Measurements from ENCODE around the gene HPCAL1.

HPCAL1 gene

DNA sequence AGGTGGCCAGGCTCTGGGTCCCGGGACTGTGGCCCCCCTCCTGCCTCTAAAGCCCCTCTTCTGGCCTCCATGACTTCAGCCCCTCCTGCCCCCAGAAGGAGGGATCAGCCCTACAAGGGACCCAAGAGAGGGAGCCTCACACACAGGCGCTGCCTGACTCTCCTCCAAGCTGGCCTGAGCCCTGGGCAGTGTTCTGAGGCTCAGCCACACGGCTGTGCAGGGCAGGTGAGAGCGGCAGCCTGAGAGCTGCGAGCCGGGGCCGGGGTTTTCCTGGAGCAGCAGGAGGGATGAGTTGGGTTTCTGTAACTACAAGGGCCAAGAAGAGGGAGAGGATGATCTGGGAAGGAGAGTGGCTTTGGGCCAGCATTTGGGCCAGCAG is 70.1 kb downstream of the HPCAL1 start:
- no peak for DNase-seq

DNA sequence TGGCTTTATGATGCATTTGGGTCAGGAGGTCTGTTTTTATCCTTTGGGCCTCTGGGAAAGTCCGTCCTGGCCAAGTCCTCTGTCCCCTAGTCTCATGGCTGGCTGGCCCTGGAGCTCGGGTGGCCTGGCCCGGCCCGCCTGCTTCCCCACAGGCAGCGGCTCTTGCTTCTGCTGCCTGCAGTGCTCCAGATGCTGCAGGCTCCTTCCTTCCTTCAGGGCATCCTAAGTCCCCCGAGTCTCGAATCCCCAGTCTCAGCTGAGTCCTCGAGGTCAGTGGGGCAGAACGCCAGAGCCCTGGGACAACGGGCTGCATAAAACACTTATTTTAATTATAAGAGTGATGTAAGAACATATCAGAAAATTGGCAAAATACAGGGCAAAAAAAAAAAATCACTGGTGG is 71.2 kb downstream of the HPCAL1 start:
- no peak for DNase-seq

DNA sequence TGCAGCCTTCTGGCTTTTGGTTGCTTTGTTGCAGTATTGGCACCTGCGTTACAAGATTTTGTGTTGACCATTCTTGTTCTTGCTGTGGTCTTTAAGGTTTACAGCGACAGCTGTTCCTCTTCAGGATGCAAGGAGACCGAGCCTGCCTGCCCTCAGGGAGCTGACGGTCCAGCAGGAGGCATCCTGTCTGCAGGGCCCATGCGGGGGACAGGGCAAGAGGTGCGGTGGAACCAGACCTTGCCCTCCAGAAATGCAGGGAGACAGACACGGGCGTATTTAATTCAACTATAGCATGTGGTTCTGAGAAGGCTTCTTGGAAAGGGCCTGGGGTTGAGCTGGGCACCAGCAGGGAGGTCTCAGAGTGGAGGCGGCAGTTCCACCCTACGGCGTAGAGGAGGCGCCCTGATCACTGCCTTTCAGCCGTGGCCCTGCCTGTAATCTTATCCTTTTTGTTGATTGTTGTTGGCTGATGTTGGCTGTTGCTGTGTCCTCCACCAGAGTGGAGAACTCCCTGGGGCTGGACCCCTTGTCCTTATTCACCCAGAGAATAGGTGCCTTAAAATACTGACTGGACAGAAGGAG is 71.7 kb downstream of the HPCAL1 start:
- no peak for DNase-seq

DNA sequence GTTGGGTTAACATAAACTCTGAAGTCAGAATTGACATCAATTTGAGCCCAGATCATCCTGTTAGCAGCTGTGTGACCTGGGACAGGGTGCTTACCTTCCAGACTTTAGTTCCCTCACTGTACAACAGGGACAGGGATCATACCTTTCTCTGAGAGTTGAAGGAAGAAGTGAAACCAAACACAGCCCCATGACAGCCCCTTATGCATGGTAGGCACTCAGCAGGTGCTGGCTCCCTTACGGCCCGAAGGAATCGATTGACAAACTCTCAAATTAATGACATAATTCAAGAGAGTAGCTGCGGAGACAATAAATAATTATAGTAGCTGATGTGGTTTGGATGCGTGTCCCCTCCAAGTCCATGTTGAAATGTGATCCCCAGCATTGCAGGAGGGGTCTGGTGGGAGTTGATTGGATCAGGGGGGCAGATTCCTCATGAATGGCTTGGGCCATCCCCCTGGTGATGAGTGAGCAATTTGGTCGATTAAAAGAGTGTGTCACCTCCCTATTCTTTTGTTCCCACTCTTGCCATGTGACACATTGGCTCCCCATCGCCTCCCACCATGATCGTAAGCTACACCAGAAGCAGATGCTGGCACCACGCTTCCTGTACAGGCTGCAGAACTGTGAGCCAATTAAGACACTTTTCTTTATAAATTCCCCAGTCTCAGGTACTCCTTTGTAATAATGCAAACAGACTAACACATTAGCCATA is 73.0 kb downstream of the HPCAL1 start:
- no peak for DNase-seq

DNA sequence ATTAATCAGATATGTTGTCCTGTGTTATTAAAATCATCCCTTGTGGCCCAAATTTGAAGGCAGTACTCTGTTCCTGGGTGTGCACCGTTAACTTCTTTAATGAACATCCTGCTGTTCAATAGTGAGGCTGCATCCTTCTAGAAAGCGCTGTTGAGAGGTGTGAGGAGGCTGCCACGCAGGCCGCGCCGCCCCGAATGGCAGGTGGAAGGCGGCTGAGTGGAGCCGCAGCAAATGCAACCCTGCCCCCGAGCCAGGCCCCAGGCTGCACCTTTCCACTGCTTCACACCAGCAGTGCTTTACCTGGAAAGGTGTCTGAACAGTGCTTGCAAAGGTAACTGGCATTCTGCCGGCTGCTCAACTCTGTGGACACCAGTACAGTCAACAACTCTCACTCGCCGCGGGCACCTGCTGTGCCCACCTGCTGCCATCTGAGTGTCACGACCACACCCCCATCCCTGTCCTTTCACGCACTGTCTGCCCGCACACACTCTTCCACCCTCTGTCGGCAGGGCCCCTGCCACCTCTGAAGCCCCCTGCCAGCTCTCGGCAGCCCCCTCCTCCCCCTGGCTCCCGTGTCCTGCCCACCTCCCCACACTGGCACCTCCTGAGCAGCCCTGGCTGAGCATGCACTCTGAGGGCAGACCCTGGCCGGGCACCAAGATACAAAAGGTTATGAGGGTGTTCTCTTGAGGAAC is 74.5 kb downstream of the HPCAL1 start:
- no peak for DNase-seq

DNA sequence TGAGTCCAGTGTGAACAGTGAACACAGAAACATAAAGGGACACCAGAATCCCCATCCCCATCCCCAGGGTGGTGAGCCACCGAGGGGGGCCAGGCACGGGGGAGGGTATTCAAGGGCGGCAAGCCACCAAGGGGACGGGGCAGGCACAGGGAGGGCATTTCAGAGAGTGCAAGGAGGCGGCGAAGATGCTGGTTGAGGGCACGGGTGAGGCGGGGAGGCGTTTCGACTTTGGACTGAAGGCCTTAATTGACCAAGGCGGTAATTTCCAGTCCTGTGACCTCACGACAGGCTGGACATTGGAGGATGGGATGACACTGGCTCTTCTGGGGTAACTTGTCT is 75.0 kb downstream of the HPCAL1 start:
- no peak for DNase-seq

DNA sequence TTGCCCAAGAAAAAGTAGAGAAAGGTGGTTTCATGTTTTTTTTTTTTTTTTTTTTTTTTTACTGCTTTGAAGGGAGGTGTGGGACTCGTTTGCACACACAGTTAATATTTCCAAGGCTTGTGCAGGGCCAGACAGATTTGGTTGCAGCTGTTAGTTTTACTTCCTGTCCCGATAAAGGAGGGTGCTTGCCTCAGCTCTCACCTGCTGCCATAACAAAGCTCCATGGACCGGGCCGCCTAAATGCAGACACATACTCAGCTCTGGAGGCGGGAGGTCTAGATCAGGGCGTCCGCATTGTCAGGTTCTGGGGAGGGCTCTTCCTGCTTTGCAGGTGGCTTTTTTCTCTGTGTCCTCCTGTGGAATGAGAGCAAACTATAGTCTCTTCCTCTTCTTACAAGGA is 75.5 kb downstream of the HPCAL1 start:
- DNase-seq: no peak

DNA sequence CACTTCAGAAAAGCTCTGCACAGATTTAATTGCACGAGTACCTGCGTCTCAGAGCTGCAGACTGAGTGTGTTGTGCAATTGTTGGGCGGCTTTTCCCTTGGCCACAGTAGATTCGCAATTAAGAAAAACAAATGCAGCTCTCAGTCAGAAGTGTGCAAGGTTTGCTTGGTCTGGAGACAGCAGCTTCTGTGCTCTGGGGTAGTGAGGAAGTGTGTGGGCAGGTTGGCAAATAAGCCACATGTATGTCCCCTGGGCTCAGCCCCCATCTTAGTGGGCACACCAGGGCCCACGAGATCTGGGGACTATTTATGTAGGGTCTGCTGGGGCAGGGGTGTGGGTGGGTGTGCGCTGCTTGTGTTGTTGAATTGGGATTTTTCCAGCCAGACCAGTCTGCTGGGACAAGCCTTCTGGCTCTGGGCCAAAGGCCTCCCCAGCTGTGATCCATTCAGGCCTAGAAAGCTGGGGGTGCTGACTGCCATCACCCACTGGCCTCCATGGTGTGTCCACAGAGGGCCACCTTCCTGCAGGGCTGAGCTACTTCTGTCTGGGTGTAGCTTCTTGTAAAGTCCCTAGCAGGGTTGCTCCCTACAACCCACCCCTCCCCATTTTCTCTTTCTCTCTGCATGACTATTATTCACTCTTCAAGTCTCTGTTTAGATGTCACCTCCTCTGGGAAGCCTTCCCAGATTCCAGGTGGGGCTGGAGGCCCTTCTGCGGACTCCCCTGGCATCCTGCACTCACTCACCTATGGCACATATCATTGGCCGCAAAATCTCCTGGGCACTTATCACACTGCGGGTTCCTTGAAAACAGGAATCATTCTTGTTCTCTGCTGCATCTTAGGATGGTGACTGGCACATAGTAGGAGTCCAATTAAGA is 77.6 kb downstream of the HPCAL1 start:
- no peak for DNase-seq

DNA sequence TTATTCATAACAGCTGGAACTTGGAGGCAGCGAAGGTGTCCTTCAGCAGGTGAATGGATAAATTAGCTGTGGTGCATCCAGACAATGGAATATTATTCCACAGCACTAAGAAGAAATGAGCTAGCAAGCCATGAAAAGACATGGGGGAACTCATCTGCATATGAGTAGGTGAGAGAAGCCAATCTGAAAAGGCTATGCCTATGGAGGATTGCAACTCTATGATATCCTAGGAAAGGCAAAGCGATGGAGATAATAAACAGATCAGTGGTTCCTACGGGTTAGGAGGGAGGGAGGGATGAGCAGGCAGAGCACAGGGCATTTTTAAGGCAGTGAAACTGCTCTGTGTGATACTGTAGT is 79.3 kb downstream of the HPCAL1 start:
- DNase-seq: no peak

DNA sequence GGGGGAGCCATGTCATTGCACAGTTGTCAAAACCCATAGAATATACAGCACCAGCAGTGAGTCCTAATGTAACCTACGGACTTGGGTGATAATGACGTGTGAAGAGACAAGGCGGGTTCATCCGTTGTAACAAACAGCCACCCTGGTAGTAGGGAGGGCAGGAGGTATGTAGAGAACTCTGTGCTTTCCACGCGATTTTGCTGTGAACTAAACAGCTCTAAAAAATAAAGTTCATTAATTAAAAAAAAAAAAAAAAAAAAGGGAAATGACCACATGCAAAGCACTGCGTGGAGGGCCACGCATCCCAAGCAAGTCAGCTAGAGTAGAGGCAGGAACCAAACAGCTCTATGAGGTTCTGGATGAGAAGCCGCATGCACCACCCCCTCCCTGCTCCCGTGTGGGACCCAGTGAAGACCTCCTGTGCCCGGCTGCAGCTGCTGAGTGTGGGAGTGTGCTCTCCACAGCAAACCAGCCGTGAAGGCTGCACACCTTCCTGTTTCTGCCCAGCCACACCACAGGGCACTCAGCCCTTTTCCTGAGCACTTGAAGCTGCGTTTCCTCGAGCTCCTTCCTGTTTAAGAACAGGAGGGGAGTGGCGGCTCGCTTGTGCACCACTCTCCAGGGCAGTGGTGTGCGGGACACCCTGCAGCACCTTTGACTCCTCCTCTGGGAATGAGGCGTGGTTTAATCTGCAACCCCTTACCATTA is 79.8 kb downstream of the HPCAL1 start:
- DNase-seq: no peak

DNA sequence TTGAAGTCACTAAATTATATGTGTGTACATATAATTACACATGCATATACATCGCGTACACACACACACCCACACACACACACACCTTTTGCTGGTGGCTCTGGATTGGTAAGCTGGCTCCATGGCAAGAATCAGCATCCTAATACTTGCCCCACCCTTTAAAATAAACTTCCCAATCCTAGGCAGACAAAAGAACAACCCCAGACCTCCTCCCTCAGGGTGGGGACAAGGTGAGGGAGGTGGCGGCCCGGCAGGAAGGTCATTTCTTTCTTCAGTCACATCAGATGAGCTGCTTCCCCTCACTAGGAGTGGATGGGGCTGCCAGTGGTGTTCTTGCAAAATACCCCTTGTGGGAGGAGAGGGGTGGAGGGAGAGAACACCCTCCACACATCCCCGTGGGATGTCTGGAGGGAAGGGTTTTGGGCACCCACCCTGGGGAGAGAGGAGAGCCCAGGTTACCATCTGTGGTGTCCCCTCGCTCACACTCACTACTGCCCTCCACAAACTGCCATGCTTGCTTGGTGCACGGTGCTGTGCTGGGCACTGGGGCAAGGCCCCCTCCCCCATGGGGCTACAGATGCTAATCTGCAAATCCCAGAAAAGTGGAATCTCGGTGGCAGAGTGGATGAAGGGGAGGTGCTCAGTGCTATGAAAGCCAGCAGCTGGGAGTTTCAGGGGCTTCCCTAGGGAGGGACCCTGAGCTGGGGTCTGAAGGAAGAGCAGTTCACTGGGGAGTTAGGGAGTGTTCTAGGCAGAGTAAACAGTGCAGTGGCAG is 81.4 kb downstream of the HPCAL1 start:
- no peak for DNase-seq

DNA sequence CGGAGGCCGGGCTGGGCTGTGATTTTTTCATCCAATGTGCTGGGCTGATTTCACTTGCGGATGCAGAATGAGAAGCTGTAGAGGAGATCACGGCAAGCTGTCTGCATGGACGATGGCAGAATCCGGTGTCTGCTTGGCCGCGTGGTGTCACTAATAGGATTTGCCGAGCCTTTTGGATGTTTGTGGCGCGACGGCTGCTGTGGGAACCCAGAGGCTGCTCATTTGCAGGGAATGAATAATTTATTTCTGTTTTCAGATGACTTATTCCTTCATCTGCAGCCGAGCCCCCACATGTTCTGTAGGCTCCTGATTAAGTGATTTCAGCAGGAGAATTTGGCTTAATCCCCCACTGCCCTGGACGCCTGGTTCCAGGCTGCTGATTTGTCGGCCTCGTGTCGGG is 82.8 kb downstream of the HPCAL1 start:
- DNase-seq: no peak

DNA sequence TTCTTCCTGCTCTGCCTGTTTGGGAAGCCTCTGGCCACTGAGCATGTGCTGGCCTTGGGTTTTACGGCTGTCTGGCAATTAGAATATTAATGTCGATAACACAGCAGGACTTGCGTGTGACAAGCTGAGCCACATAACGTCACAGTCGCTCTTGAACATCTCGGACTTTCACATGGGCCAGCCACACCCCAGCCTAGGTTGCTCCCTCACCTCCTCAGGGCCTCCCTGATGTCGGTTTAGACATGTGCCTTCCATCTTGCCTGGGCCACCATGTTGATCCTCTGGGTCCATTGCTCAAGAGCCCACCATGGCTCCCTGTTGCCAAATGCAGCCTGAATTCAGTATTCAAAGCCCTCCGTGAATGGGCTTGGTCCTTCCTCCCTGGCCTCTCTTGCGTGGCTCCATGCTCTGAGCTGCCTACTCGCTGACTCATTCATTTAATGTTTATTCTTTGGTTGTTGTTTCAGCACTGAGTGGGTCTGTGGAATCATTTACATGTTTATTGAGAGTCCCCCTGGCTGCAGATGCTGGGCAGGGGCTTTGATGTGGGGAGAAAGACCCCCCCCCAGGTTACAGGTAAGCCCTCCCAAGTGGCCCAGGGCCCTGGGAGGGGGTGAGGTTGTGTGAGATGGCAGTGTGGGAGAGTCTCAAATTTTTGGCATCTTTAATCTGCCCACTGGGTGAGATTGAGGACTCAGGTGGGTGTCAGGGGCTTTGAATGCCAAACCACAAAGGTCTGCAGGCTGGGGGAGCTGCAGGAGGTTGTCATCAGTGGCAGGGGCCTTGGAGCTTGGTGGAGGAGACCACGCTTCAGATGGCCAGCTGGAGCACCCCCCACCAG is 83.4 kb downstream of the HPCAL1 start:
- DNase-seq: no peak

DNA sequence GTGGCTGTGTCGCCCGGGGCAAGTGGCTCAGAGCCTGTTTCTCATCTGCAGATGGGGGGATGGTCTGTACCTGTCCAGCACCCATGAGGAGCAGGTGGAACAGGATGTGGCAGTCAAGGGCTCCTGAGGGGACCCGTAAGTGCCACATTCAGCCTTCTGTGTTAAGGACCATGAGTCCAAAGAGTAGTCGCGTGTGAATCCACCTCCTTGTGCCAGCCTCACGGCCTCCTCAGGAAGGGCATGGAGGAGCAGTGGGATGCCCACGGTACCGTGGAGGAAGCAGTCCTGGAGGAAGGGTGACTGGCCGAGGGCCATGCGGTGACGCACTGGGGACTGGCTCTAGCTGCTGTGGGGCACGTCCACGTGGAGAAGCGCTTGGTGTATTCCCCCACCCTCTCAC is 84.3 kb downstream of the HPCAL1 start:
- no peak for DNase-seq

DNA sequence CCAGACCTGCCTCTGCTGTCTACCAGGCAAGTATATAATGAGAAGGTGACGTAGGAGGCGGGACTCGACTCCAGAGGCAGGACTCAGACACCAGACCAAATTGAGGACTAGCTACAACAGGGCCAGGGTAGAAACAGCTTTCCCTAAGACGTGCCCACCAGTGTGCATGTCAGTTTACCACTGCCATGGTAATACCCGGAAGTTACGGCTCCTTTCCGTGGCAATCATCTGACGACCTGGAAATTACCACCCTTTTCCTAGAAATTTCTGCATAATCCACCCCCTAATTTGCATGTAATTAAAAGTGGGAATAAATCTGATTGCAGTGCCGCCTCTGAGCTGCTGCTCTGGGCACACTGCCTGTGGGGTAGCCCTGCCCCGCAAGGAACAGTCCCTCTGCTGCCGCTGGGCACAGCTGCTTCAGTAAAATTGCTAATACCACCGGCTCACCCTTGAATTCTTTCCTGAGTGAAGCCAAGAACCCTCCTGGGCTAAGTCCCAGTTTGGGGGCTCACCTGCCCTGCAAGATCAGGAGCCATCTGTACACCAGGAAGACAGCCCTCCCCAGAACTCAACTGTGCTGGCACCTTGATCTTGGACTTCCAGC is 86.4 kb downstream of the HPCAL1 start:
- no peak for DNase-seq

DNA sequence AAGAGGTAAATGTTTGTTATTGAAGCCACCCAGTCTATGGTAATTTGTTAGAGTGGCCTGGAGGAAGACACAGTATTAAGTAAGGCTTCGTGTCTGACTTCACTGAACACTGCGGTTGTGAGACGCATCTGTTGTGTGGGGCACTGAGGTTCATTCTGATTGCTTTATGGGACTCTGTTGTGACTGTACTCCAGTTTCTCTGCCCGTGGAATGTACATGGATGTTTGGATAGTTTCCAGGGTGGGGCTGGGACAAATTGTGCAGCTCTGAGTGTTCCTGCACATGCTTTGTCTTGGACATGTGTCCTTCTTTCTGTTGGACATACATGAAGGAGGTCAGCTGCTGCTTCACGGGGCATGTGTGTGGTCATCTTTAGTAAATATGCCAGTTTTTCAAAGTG is 86.9 kb downstream of the HPCAL1 start:
- no peak for DNase-seq

DNA sequence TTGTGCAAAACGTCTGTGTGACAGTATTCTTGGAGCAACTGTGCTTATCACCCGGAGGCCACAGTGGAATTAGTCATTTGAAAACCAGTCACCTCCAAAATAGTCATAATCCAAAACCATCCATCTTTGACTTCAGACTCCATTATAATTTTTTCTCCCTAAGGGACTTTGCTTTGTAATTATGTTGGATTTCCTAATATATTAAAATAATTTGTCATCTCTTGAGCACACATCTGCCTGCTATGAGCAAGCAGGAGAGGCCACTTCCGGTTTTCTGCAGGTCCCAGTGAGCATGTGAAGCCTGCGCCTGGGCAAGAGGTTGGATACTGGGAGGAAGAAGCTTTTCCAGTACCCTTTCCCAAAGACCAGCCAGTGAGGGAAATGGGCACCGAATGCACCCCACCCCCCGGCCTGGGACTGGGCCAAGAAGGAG is 87.7 kb downstream of the HPCAL1 start:
- no peak for DNase-seq

DNA sequence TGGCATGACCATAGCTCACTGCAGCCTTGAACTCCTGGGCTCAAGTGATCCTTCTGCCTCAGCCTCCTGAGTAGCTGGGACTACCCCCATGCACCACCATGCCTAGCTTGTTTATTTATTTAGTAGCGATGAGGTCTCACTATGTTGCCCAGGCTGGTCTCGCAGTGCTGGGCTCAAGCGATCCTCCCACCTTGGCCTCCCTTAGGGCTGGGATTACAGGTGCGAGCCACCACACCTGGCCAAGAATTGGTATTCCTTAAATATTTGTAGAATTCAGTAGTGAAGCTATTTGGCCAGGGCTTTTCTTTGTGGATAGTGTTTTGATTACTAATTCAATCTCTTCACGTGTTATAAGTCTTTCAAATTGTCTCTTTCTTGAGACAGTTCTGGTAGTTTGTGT is 89.4 kb downstream of the HPCAL1 start:
- no peak for DNase-seq

DNA sequence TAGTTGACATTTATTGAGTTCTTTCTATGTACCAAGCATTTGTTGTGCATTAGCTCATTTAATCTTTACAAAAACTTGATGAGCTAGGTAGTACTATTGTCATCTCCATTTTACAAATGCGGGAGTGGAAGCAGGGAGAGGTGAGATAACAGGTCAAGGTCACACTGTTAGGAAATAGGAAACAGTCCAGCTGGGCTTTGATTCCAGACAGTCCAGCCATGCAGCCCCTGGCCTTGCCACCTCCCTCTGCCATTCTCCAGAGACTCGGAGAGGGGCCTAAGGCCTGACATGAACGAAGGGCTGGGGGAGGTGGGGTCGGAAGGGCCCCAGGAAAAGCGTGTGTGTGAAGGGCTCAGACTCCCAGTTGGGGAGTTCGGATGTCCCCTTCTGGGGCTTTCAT is 89.8 kb downstream of the HPCAL1 start:
- DNase-seq: no peak

DNA sequence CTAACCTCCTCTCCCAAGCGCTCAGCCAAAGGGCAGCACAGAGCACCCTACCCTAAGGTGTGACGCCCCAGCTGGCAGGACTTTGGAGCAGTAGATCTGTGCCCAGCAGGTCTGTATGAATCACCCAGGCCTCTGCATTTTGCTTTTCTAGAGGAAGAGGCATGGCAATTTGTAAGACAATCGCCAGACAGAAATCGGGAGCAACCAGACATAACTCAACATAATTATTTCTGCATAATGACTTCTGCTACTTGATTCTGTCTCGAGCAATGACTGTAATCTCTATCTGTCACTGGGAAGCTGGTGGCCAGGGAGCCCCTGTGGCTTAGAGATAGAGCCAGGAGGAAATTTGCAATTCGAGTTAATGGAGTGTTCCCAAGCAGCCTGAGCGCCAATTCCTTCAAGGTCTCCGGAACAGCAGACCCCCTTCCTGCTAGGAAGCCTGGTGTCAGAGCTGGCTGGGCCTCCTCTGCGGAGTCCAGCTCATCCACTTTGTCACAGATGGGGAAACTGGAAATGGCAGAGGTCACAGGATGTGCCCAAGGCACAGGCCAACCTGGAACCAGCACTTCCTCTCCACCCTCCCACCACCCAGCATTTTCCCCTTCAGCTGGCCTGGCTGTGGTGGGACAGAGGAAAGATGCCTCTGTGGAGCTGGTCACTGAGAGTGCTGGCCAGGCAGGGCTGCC is 90.4 kb downstream of the HPCAL1 start:
- DNase-seq: no peak

All from NCI-H446 treated with DMSO at 0.1 percent for 48 hours (cell line).